SK-N-SH (cell line): ENCODE results near the gene TMEM114.

Source experiments
- CHD2 ChIP-seq: fragments of 150-350 bp; IDR thresholded peaks from 2 replicates; pipeline ENCODE4 v1.6.1; 2018; ENCODE audit warnings: low read length; ENCODE audit not compliant: partially characterized antibody
- CTCF ChIP-seq: fragments of 200-600 bp; sonication (generic); IDR thresholded peaks from 2 replicates; pipeline ENCODE4 v1.6.1; 2017; ENCODE audit warnings: antibody characterized with exemption, mild to moderate bottlenecking, moderate library complexity
- EP300 ChIP-seq, 2 experiments: IDR thresholded peaks; 2 replicates each; pipeline versions ENCODE4 v1.4.0 to v1.6.1; 2012; ENCODE audit warnings: borderline replicate concordance in 1 of 2, low read depth in 1 of 2, low read length in 1 of 2
- EZH2phosphoT487 ChIP-seq: fragments of 200-600 bp; sonication (generic); IDR thresholded peaks from 2 replicates; pipeline ENCODE4 v1.6.1; 2017; ENCODE audit warnings: low read depth, mixed run types, mild to moderate bottlenecking, antibody characterized with exemption, moderate library complexity, borderline replicate concordance
- GATA2 ChIP-seq: sonication (generic); formaldehyde crosslinking; IDR thresholded peaks from 2 replicates; pipeline ENCODE4 v1.5.0; 2020; ENCODE audit warnings: mild to moderate bottlenecking, missing genetic modification reagents
- POLR2AphosphoS5 ChIP-seq: IDR thresholded peaks from 2 replicates; pipeline ENCODE4 v1.6.1; 2012; ENCODE audit warnings: low read depth, low read length
- TF ChIP-seq, protein P1 (sequence below): IDR thresholded peaks from 2 replicates; pipeline ENCODE4 v1.4.0; 2012; ENCODE audit warnings: low read depth, borderline replicate concordance
- TF ChIP-seq, protein P2 (sequence below): IDR thresholded peaks from 2 replicates; pipeline ENCODE4 v1.4.0; 2012; ENCODE audit warnings: low read depth, borderline replicate concordance
- TF ChIP-seq, protein P3 (sequence below): IDR thresholded peaks from 2 replicates; pipeline ENCODE4; 2012

GRCh38 chr16:8569650-8570346 lies 20.5 kb downstream of the TMEM114 start:
- TF ChIP-seq CTCF (no peak), EZH2phosphoT487 (no peak), CHD2 (no peak), POLR2AphosphoS5 (no peak), GATA2 (CRISPR knock-in tag) (no peak), EP300 (IDR thresholded peaks at IDR 0.05; ENCODE audit: borderline replicate concordance in 1 of 2, low read depth in 1 of 2, low read length in 1 of 2) (no peak)
- TF ChIP-seq, protein P1, sequence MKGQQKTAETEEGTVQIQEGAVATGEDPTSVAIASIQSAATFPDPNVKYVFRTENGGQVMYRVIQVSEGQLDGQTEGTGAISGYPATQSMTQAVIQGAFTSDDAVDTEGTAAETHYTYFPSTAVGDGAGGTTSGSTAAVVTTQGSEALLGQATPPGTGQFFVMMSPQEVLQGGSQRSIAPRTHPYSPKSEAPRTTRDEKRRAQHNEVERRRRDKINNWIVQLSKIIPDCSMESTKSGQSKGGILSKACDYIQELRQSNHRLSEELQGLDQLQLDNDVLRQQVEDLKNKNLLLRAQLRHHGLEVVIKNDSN = no peak
- TF ChIP-seq, protein P2, sequence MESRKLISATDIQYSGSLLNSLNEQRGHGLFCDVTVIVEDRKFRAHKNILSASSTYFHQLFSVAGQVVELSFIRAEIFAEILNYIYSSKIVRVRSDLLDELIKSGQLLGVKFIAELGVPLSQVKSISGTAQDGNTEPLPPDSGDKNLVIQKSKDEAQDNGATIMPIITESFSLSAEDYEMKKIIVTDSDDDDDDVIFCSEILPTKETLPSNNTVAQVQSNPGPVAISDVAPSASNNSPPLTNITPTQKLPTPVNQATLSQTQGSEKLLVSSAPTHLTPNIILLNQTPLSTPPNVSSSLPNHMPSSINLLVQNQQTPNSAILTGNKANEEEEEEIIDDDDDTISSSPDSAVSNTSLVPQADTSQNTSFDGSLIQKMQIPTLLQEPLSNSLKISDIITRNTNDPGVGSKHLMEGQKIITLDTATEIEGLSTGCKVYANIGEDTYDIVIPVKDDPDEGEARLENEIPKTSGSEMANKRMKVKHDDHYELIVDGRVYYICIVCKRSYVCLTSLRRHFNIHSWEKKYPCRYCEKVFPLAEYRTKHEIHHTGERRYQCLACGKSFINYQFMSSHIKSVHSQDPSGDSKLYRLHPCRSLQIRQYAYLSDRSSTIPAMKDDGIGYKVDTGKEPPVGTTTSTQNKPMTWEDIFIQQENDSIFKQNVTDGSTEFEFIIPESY = no peak
- TF ChIP-seq, protein P3, sequence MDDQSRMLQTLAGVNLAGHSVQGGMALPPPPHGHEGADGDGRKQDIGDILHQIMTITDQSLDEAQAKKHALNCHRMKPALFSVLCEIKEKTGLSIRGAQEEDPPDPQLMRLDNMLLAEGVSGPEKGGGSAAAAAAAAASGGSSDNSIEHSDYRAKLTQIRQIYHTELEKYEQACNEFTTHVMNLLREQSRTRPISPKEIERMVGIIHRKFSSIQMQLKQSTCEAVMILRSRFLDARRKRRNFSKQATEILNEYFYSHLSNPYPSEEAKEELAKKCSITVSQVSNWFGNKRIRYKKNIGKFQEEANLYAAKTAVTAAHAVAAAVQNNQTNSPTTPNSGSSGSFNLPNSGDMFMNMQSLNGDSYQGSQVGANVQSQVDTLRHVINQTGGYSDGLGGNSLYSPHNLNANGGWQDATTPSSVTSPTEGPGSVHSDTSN = no peak
